SJCRH30 (cell line): ENCODE results near the gene RRBP1. TPM values are rescaled to one million over a fixed set of nuclear protein-coding genes. Genes with fewer than 3 reads are reported as not detected.

Experiments
- DNase-seq, 2 experiments: peaks; one replicate each; pipeline ENCODE4 v3.0.0-alpha.2; 2015 to 2020
- H3K27ac ChIP-seq: fragments of 250-450 bp; sonication (Bioruptor Pico); 2 replicates; pipeline ENCODE4 v1.5.1; 2020; ENCODE audit warnings: mild to moderate bottlenecking, moderate library complexity
- H3K27me3 ChIP-seq: fragments of 250-450 bp; sonication (Bioruptor Pico); 2 replicates; pipeline ENCODE4 v1.5.1; 2020; ENCODE audit warnings: mild to moderate bottlenecking, moderate library complexity
- H3K36me3 ChIP-seq: fragments of 250-450 bp; sonication (Bioruptor Pico); 2 replicates; pipeline ENCODE4 v1.5.1; 2020; ENCODE audit warnings: mild to moderate bottlenecking, moderate library complexity
- H3K4me1 ChIP-seq: fragments of 250-450 bp; sonication (Bioruptor Pico); 2 replicates; pipeline ENCODE4 v1.5.1; 2020; ENCODE audit warnings: mild to moderate bottlenecking, moderate library complexity
- H3K4me3 ChIP-seq: fragments of 250-450 bp; sonication (Bioruptor Pico); 2 replicates; pipeline ENCODE4 v1.5.1; 2020; ENCODE audit warnings: mild to moderate bottlenecking, moderate library complexity
- H3K9me3 ChIP-seq: fragments of 250-450 bp; sonication (Bioruptor Pico); replicated peaks from 2 replicates; pipeline ENCODE4 v1.5.1; 2020; ENCODE audit warnings: mild to moderate bottlenecking, moderate library complexity
- total RNA-seq: library from RNA; depleted of rRNA; stranded (reverse); fragments of >200 nt; shearing (Covaris generic); gene quantifications from 2 replicates; pipeline ENCODE4 v1.2.3, GENCODE V29; 2014

The RRBP1 gene
- total RNA-seq, 1 experiment from 2014 or later: 43.7 TPM

- peaks cover 8% of the 10 kb centered on the region for H3K36me3 ChIP-seq
- H3K27ac ChIP-seq: no peak overlapping the region
- H3K9me3 ChIP-seq: no peaks in the 10 kb centered on the region
- peak; percentile 40 to 64 for DNase-seq
- H3K4me1 ChIP-seq: no peaks in the 10 kb centered on the region
- no peak overlapping the region for H3K4me3 ChIP-seq
- H3K27me3 ChIP-seq: no peaks in the 10 kb centered on the region
These were observed 64.7 kb downstream of the RRBP1 start for GRCh38 chr20:17617212-17617867.

GRCh38 chr20:17616480-17617211 lies 65.4 kb downstream of the RRBP1 start:
- Histone ChIP-seq H3K27ac (no peak overlapping the region), H3K4me3 (no peak overlapping the region), H3K36me3 (peaks cover 8% of the 10 kb centered on the region), H3K9me3 (no peaks in the 10 kb centered on the region), H3K27me3 (no peaks in the 10 kb centered on the region), H3K4me1 (no peaks in the 10 kb centered on the region)
- DNase-seq: no peak

GRCh38 chr20:17615645-17616479 lies 66.2 kb downstream of the RRBP1 start:
- Histone ChIP-seq H3K9me3 (no peaks in the 10 kb centered on the region), H3K27ac (no peak overlapping the region), H3K36me3 (peaks cover 8% of the 10 kb centered on the region), H3K4me3 (no peak overlapping the region), H3K27me3 (no peaks in the 10 kb centered on the region), H3K4me1 (no peaks in the 10 kb centered on the region)
- no peak for DNase-seq

GRCh38 chr20:17614812-17615644 lies 67.0 kb downstream of the RRBP1 start:
- no peaks in the 10 kb centered on the region for H3K27me3 ChIP-seq
- peaks cover 3% of the 10 kb centered on the region for H3K36me3 ChIP-seq
- no peaks in the 10 kb centered on the region for H3K4me1 ChIP-seq
- no peak for DNase-seq
- H3K27ac ChIP-seq: no peak overlapping the region
- no peaks in the 10 kb centered on the region for H3K9me3 ChIP-seq
- H3K4me3 ChIP-seq: no peak overlapping the region

GRCh38 chr20:17614176-17614811 lies 67.7 kb downstream of the RRBP1 start:
- no peaks in the 10 kb centered on the region for H3K9me3 ChIP-seq
- H3K27me3 ChIP-seq: no peaks in the 10 kb centered on the region
- no peak overlapping the region for H3K27ac ChIP-seq
- H3K4me3 ChIP-seq: no peak overlapping the region
- H3K36me3 ChIP-seq: peaks cover 3% of the 10 kb centered on the region; the same call in 1 of the 2 replicates
- no peaks in the 10 kb centered on the region for H3K4me1 ChIP-seq
- DNase-seq: no peak

GRCh38 chr20:17613328-17614175 lies 68.5 kb downstream of the RRBP1 start:
- Histone ChIP-seq H3K27ac (no peak overlapping the region), H3K36me3 (peaks cover 3% of the 10 kb centered on the region; the same call in 1 of the 2 replicates), H3K4me1 (no peaks in the 10 kb centered on the region), H3K9me3 (no peaks in the 10 kb centered on the region), H3K4me3 (no peak overlapping the region), H3K27me3 (no peaks in the 10 kb centered on the region)
- DNase-seq: no peak

- H3K4me1 ChIP-seq: no peaks in the 10 kb centered on the region
These were observed 69.1 kb downstream of the RRBP1 start for GRCh38 chr20:17612992-17613327.

GRCh38 chr20:17612287-17612991 lies 69.6 kb downstream of the RRBP1 start:
- H3K9me3 ChIP-seq: no peaks in the 10 kb centered on the region
- no peak overlapping the region for H3K4me3 ChIP-seq
- no peaks in the 10 kb centered on the region for H3K27me3 ChIP-seq
- H3K36me3 ChIP-seq: peaks cover 5% of the 10 kb centered on the region
- H3K4me1 ChIP-seq: no peaks in the 10 kb centered on the region
- no peak for DNase-seq
- H3K27ac ChIP-seq: no peak overlapping the region

More at GRCh38 chr20:17612992-17613327, 69.1 kb downstream of the RRBP1 start:
- Histone ChIP-seq H3K4me3 (no peak overlapping the region), H3K27me3 (no peaks in the 10 kb centered on the region), H3K9me3 (no peaks in the 10 kb centered on the region), H3K27ac (no peak overlapping the region), H3K36me3 (peaks cover 3% of the 10 kb centered on the region; the same call in 1 of the 2 replicates)
- DNase-seq: no peak

- Histone ChIP-seq H3K27ac (no peak overlapping the region), H3K36me3 (peaks cover 5% of the 10 kb centered on the region), H3K27me3 (no peaks in the 10 kb centered on the region), H3K4me3 (no peak overlapping the region), H3K4me1 (no peaks in the 10 kb centered on the region), H3K9me3 (no peaks in the 10 kb centered on the region)
- DNase-seq: no peak
These were observed 70.3 kb downstream of the RRBP1 start for GRCh38 chr20:17611540-17612286.

- no peak for DNase-seq
- H3K4me3 ChIP-seq: no peak overlapping the region
- H3K27me3 ChIP-seq: no peaks in the 10 kb centered on the region
- H3K36me3 ChIP-seq: peaks cover 5% of the 10 kb centered on the region
- no peaks in the 10 kb centered on the region for H3K4me1 ChIP-seq
- H3K27ac ChIP-seq: no peak overlapping the region
- H3K9me3 ChIP-seq: no peaks in the 10 kb centered on the region
These were observed 70.8 kb downstream of the RRBP1 start for GRCh38 chr20:17611290-17611539.

- Histone ChIP-seq H3K4me1 (no peaks in the 10 kb centered on the region), H3K36me3 (peaks cover 5% of the 10 kb centered on the region), H3K9me3 (no peaks in the 10 kb centered on the region), H3K27me3 (no peaks in the 10 kb centered on the region), H3K4me3 (no peak overlapping the region), H3K27ac (no peak overlapping the region)
- DNase-seq: no peak
These were observed 71.3 kb downstream of the RRBP1 start for GRCh38 chr20:17610566-17611289.

- H3K9me3 ChIP-seq: no peaks in the 10 kb centered on the region
- no peaks in the 10 kb centered on the region for H3K4me1 ChIP-seq
- DNase-seq: no peak
- H3K27me3 ChIP-seq: no peaks in the 10 kb centered on the region
- H3K27ac ChIP-seq: no peak overlapping the region
- peaks cover 5% of the 10 kb centered on the region for H3K36me3 ChIP-seq
- H3K4me3 ChIP-seq: no peak overlapping the region
These were observed 72.1 kb downstream of the RRBP1 start for GRCh38 chr20:17609811-17610377.
